Neural cell (in vitro differentiated cells): Measurements from ENCODE around the gene ZCCHC17.

ENCODE experiments used
- EP300 ChIP-seq: fragments of 450-650 bp; conservative IDR thresholded peaks from 2 replicates; pipeline ENCODE4 v1.6.1; 2014; ENCODE audit warnings: antibody characterized with exemption, mild to moderate bottlenecking, moderate library complexity; ENCODE audit not compliant: poor library complexity, severe bottlenecking
- EZH2 ChIP-seq: fragments of 200-600, 300-800 bp; shearing (Covaris generic), sonication (generic); IDR thresholded peaks from 2 replicates; pipeline ENCODE4 v1.6.1; 2014; ENCODE audit warnings: antibody characterized with exemption, low read length, borderline replicate concordance, mild to moderate bottlenecking; ENCODE audit not compliant: insufficient read depth, poor library complexity, severe bottlenecking
- RAD21 ChIP-seq: fragments of 450-650 bp; conservative IDR thresholded peaks from 2 replicates; pipeline ENCODE4 v1.6.1; 2014; ENCODE audit warnings: antibody characterized with exemption, mild to moderate bottlenecking, moderate library complexity

DNA sequence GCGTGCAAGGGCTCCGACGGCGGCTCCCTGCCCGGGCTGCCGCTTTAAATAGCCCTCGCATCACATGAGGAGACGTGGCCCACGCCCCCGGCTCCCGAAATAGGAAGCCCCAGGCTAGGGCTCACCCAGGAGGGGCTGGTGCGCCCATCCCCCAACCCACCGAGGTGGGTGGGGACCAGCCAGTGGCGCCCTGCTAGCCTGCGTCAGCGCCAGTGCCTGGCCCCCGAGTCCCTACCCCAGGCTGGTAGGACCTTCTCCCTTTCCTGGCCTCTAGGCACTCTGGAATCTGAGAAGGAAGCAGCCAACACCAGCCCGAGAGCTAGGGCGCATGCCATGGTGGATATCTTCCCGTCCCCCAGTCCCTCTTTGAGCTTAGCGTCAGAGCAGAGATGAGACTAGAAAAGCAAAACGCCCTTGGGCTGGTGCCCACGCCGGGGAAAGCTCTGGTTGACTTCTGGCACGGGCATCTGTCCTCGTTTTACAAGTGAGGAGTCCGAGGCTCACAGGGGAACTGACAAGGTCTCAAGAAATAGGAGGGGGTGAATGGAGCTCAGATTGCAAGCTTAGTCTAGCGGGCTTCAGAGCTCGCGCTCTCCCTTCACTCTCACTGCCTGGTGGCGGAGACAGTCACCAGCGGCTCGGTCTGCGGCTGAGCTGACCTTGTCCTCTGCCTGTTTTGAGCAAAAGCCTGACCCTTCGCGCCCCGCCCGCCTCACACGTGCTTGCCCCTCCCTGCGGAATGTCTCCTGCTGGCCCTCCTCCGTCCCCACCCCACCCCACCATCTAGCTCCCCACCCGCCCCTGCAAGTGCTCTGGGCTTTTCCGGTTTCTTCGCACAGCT, 76.4 kb downstream of the ZCCHC17 start, which contains the start of gene FABP3:
- TF ChIP-seq RAD21 (no peak), EP300 (no peak), EZH2 (no peak)
